Measurements from ENCODE around the gene CRIM1. TPM values are rescaled to one million over a fixed set of nuclear protein-coding genes. Genes with fewer than 3 reads are reported as not detected.
A peak's percentile ranks its signal among the peaks of the same experiment; 100 is the strongest.

CRIM1 gene
- polyA plus RNA-seq, 2 of the 4 experiments (the other 2 are of a cell fraction) = 127 to 208 TPM

DNA sequence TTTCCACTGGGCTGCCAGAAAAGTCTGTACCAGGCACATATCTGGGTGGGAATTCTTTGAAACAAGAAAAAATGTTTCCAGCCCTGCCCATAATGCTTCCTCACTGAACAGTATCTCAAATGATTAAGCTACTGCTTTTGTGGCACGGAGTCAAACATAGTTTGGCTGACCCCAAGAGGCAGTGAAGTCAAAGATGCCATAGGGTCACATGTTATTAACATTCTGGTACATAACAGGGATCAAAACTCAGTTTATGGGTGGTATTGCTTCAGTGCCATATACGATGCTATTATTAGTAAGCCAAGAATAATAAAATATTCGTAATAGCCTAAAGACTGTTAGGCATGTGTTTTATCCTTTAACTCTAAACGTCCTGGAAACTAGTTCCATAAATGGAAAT, 129.9 kb downstream of the CRIM1 start (continued):
- TF ChIP-seq RARB (CRISPR knock-in tag; IDR thresholded peaks at IDR 0.05) (peak; percentile 62; the same call in 1 of the 2 replicates), HOXA7 (CRISPR knock-in tag; IDR thresholded peaks at IDR 0.05) (peak; percentile 75; the same call in 1 of the 2 replicates), HOXB5 (CRISPR knock-in tag; IDR thresholded peaks at IDR 0.05) (no peak), RAD21 (conservative IDR thresholded peaks at IDR 0.05 in 1 of 2, IDR thresholded peaks at IDR 0.05 in 1 of 2) (0 out of 5 replicates have a peak, but pooled peaks have one; percentile 0 to 23), RCOR1 (IDR thresholded peaks at IDR 0.05; ENCODE audit: low read depth, low read length) (no peak), FOSB (CRISPR knock-in tag; IDR thresholded peaks at IDR 0.05) (no peak), MYC (IDR thresholded peaks at IDR 0.05; ENCODE audit: borderline replicate concordance, low read length) (no peak), FOSL2 (IDR thresholded peaks at IDR 0.05) (peak; percentile 34; the same call in 1 of the 2 replicates), FOSL2 (CRISPR knock-in tag; IDR thresholded peaks at IDR 0.05) (peak; percentile 68), ZNF302 (CRISPR knock-in tag; IDR thresholded peaks at IDR 0.05) (no peak), ZSCAN20 (CRISPR knock-in tag; IDR thresholded peaks at IDR 0.05) (no peak), ESRRA (IDR thresholded peaks at IDR 0.05; ENCODE audit: borderline replicate concordance, low read length) (0 out of 2 replicates have a peak, but pooled peaks have one; percentile 28), HOXB13 (CRISPR knock-in tag; IDR thresholded peaks at IDR 0.05; ENCODE audit: low read depth) (no peak), CHD4 (IDR thresholded peaks at IDR 0.05; ENCODE audit: borderline replicate concordance) (no peak), CBX2 (IDR thresholded peaks at IDR 0.05; ENCODE audit: borderline replicate concordance, low read depth) (no peak), EHMT2 (IDR thresholded peaks at IDR 0.05; ENCODE audit: low read depth) (no peak), USF2 (IDR thresholded peaks at IDR 0.05) (no peak)

DNA sequence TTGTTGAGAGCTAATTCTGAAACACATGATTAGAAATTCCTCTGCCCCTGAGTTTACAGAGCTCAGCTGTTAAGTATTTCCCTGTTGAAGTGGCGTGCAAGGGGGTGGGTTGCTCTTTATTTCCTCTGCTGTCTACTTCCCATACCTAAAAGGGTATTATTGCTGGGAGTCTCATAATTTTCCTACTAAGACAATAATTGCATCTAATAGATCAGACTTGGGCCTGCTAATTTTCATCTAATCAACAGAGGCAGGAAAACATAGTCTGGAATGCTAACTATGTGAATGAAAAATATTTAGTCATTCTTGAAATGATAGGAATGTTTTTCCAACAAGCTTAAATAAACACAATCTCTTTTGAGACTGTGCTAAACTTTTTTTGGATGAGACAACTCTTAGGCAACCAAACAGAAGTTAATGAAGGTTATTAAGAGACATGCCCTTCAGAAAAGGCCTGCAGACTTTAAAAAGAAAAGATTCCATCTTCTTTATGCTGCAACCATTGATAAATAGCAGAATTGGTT, 131.0 kb downstream of the CRIM1 start:
- peak; percentile 39 to 43; a peak in 3 of 6 replicates for ATAC-seq
- TF ChIP-seq HES2 (IDR thresholded peaks at IDR 0.05) (peak; percentile 46; the same call in 1 of the 2 replicates), HOXB5 (CRISPR knock-in tag; IDR thresholded peaks at IDR 0.05) (0 out of 2 replicates have a peak, but pooled peaks have one; percentile 35), GATA3 (IDR thresholded peaks at IDR 0.05; ENCODE audit: borderline replicate concordance) (peak; percentile 96), JUN (IDR thresholded peaks at IDR 0.05) (peak; percentile 44 to 76; a peak in 2 of 5 replicates), BCL3 (IDR thresholded peaks at IDR 0.05) (peak; percentile 72; the same call in 2 of the 3 replicates), HOXB13 (CRISPR knock-in tag; IDR thresholded peaks at IDR 0.05; ENCODE audit: low read depth) (no peak; the same call in 1 of the 2 replicates), RAD21 (conservative IDR thresholded peaks at IDR 0.05 in 1 of 2, IDR thresholded peaks at IDR 0.05 in 1 of 2) (0 out of 5 replicates have a peak, but pooled peaks of 1 of the 2 experiments have one; percentile 17), EP300 (IDR thresholded peaks at IDR 0.05) (peak; percentile 78 to 81; a peak in 3 of 5 replicates), FOXS1 (CRISPR knock-in tag; IDR thresholded peaks at IDR 0.05) (peak; percentile 94; the same call in 1 of the 2 replicates), RCOR1 (IDR thresholded peaks at IDR 0.05; ENCODE audit: low read depth, low read length) (no peak), FOSL2 (IDR thresholded peaks at IDR 0.05) (peak; percentile 11; the same call in 1 of the 2 replicates), FOSL2 (CRISPR knock-in tag; IDR thresholded peaks at IDR 0.05) (peak; percentile 70), JUNB (IDR thresholded peaks at IDR 0.05) (peak; percentile 79), CHD2 (IDR thresholded peaks at IDR 0.05; ENCODE audit: low read length, partially characterized antibody) (no peak), CEBPB (IDR thresholded peaks at IDR 0.05) (peak; percentile 80 to 91)
- TF ChIP-seq, protein P1, sequence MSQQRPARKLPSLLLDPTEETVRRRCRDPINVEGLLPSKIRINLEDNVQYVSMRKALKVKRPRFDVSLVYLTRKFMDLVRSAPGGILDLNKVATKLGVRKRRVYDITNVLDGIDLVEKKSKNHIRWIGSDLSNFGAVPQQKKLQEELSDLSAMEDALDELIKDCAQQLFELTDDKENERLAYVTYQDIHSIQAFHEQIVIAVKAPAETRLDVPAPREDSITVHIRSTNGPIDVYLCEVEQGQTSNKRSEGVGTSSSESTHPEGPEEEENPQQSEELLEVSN (IDR thresholded peaks at IDR 0.05; ENCODE audit: borderline replicate concordance, low read depth) = no peak
- DNase-seq (ENCODE audit: low read depth in 1 of 2, low spot score in 1 of 2) = peak in 1 of 2 experiments; percentile 55
- Histone ChIP-seq H3K9me3 (no peaks in the 10 kb centered on the region), H3K4me1 (peaks cover 100% of the 10 kb centered on the region), H3K4me2 (peak overlapping the region; percentile 80), H3K4me3 (peak overlapping the region; percentile 5; the same call in 1 of the 3 replicates), H3K27ac (peak overlapping the region; percentile 84)
- ChIA-PET POLR2A (interaction anchor here (1.0 kb wide), 1 partner anchor 132 kb away, joined by 3 read pairs; no protein-coding TSS in a partner anchor), CTCF (interaction anchor here (1.3 to 5.4 kb wide), 7 partner anchors 9 to 178 kb away, joined by 3 to 30 read pairs (median 5); no protein-coding TSS in a partner anchor)
- WGBS (ENCODE audit: missing lambda C conversion rate) = 9% methylated on average over 1 of the region's 1 CpG
- FAIRE-seq = peak; percentile 67
